ENCODE data around the gene TBC1D10B.

TBC1D10B gene

GRCh38 chr16:30401768-30402425, 31.6 kb upstream of the TBC1D10B start:
- Histone ChIP-seq H2BK12ac (ENCODE audit: low read length) (no peak overlapping the region), H3K18ac (ENCODE audit: low read length) (no peak overlapping the region)
- no CpG with 5 or more reads among the region's 8 CpGs for WGBS (ENCODE audit: extremely low coverage, insufficient coverage, insufficient read length)

DNA sequence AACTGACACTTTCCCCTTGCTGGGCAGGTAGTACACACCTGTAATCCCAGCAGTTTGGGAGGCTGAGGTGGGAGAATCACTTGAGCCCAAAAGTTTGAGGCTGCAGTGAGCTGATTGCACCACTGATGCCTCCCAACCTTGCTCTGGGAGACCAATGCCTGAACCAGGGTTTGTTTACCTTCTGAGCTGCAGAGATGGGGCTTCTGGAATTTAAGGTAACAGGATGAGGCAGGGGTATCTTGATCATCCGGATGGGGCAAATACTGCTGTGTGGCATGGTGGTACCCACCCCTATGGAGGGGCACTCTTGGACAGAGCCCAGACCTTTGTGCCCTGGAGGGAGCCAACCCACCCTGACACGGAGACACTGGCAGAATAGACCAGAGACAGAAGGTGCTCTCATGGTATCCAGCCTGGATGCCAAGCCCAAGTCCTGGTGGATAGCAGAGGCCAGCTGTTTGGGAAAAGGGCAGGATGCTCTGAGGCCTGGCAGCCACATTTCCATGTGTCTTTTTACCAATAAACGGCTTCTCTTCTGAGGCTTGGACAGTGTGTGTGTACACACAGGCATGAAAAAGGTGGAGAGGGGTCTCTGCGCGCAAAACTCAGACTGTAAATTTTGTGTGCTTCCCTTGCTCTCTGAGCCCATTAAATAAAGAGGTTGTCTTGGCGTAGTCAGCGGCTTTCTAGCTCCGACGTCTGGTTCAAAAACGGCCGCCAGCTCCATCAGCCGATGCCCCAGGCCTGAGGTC, 29.3 kb upstream of the TBC1D10B start:
- Histone ChIP-seq H3K4me2 (ENCODE audit: low read length) (peak overlapping the region; percentile 73), H3K14ac (ENCODE audit: low read length) (peak overlapping the region; percentile 34), H3K4ac (ENCODE audit: low read depth, low read length) (peak overlapping the region; percentile 5), H3K27ac (ENCODE audit: low read depth, low read length) (peak overlapping the region; percentile 100), H3K9ac (ENCODE audit: low read length) (peak overlapping the region; percentile 22), H3K4me3 (ENCODE audit: low read depth, low read length) (no peak overlapping the region), H2BK120ac (ENCODE audit: insufficient read depth, low read length, poor library complexity) (peak overlapping the region; percentile 73), H3K4me1 (ENCODE audit: control insufficient read depth in 1 of 2, insufficient read depth in 2 of 2, low read length in 2 of 2) (peaks cover 14 to 18% of the 10 kb centered on the region in 2 experiments), H2BK12ac (ENCODE audit: low read length) (peak overlapping the region; percentile 16), H2AFZ (ENCODE audit: insufficient read depth, low read length, poor library complexity) (peak overlapping the region; percentile 18), H3K79me1 (ENCODE audit: low read length) (peaks cover 27% of the 10 kb centered on the region), H3K23ac (ENCODE audit: low read length) (no peak overlapping the region), H3K36me3 (ENCODE audit: control insufficient read depth in 1 of 2, insufficient read depth in 2 of 2, low read length in 2 of 2) (peaks cover 19 to 20% of the 10 kb centered on the region in 2 experiments), H2AK5ac (ENCODE audit: low read length) (peak overlapping the region; percentile 5), H4K8ac (ENCODE audit: low read depth, low read length) (peak overlapping the region; percentile 8), H4K91ac (ENCODE audit: low read depth, low read length) (peak overlapping the region; percentile 71), H3K18ac (ENCODE audit: low read length) (peak overlapping the region; percentile 13), H3K79me2 (ENCODE audit: control insufficient read depth, insufficient read depth, low read length, poor library complexity) (peaks cover 14% of the 10 kb centered on the region), H3K9me3 (ENCODE audit: insufficient read depth, low read depth, low read length) (no peaks in the 10 kb centered on the region), H3K27me3 (ENCODE audit: insufficient read depth, low read length) (no peaks in the 10 kb centered on the region), H2BK5ac (ENCODE audit: low read depth, low read length, poor library complexity) (peak overlapping the region; percentile 24), H4K12ac (ENCODE audit: low read depth, low read length) (peak overlapping the region; percentile 9)
- no peak for DNase-seq
- WGBS (ENCODE audit: extremely low coverage, insufficient coverage, insufficient read length) = no CpG with 5 or more reads among the region's 12 CpGs

More at GRCh38 chr16:30401768-30402425, 31.6 kb upstream of the TBC1D10B start:
- H3K9ac ChIP-seq (ENCODE audit: low read length) = no peak overlapping the region
- peaks cover 18 to 19% of the 10 kb centered on the region in 2 experiments for H3K36me3 ChIP-seq (ENCODE audit: control insufficient read depth in 1 of 2, insufficient read depth in 2 of 2, low read length in 2 of 2)
- peaks cover 17% of the 10 kb centered on the region for H3K79me1 ChIP-seq (ENCODE audit: low read length)
- no peak overlapping the region for H3K14ac ChIP-seq (ENCODE audit: low read length)
- no peak overlapping the region for H2AFZ ChIP-seq (ENCODE audit: insufficient read depth, low read length, poor library complexity)
- peaks cover 2% of the 10 kb centered on the region for H3K79me2 ChIP-seq (ENCODE audit: control insufficient read depth, insufficient read depth, low read length, poor library complexity)
- H3K9me3 ChIP-seq (ENCODE audit: insufficient read depth, low read depth, low read length) = no peaks in the 10 kb centered on the region
- no peak overlapping the region for H4K12ac ChIP-seq (ENCODE audit: low read depth, low read length)
- H3K23ac ChIP-seq (ENCODE audit: low read length) = no peak overlapping the region
- DNase-seq = no peak
- no peak overlapping the region for H3K4ac ChIP-seq (ENCODE audit: low read depth, low read length)
- H3K4me2 ChIP-seq (ENCODE audit: low read length) = no peak overlapping the region
- peaks cover 13 to 16% of the 10 kb centered on the region in 2 experiments for H3K4me1 ChIP-seq (ENCODE audit: control insufficient read depth in 1 of 2, insufficient read depth in 2 of 2, low read length in 2 of 2)
- no peak overlapping the region for H4K91ac ChIP-seq (ENCODE audit: low read depth, low read length)
- H2AK5ac ChIP-seq (ENCODE audit: low read length) = no peak overlapping the region
- no peak overlapping the region for H2BK5ac ChIP-seq (ENCODE audit: low read depth, low read length, poor library complexity)
- no peak overlapping the region for H3K4me3 ChIP-seq (ENCODE audit: low read depth, low read length)
- no peak overlapping the region for H4K8ac ChIP-seq (ENCODE audit: low read depth, low read length)
- no peak overlapping the region for H3K27ac ChIP-seq (ENCODE audit: low read depth, low read length)
- no peaks in the 10 kb centered on the region for H3K27me3 ChIP-seq (ENCODE audit: insufficient read depth, low read length)
- H2BK120ac ChIP-seq (ENCODE audit: insufficient read depth, low read length, poor library complexity) = no peak overlapping the region

GRCh38 chr16:30398661-30399434, 28.6 kb upstream of the TBC1D10B start:
- no peak overlapping the region for H3K23ac ChIP-seq (ENCODE audit: low read length)
- H3K79me1 ChIP-seq (ENCODE audit: low read length) = peaks cover 32% of the 10 kb centered on the region
- H3K14ac ChIP-seq (ENCODE audit: low read length) = no peak overlapping the region
- peak overlapping the region; percentile 19 for H3K18ac ChIP-seq (ENCODE audit: low read length)
- H3K4me2 ChIP-seq (ENCODE audit: low read length) = no peak overlapping the region
- no peaks in the 10 kb centered on the region for H3K27me3 ChIP-seq (ENCODE audit: insufficient read depth, low read length)
- peaks cover 14 to 18% of the 10 kb centered on the region in 2 experiments for H3K4me1 ChIP-seq (ENCODE audit: control insufficient read depth in 1 of 2, insufficient read depth in 2 of 2, low read length in 2 of 2)
- H3K4ac ChIP-seq (ENCODE audit: low read depth, low read length) = no peak overlapping the region
- peak overlapping the region; percentile 26 for H3K4me3 ChIP-seq (ENCODE audit: low read depth, low read length)
- DNase-seq = no peak
- H3K79me2 ChIP-seq (ENCODE audit: control insufficient read depth, insufficient read depth, low read length, poor library complexity) = peaks cover 19% of the 10 kb centered on the region
- H3K9ac ChIP-seq (ENCODE audit: low read length) = no peak overlapping the region
- H3K9me3 ChIP-seq (ENCODE audit: insufficient read depth, low read depth, low read length) = no peaks in the 10 kb centered on the region
- no peak overlapping the region for H2AFZ ChIP-seq (ENCODE audit: insufficient read depth, low read length, poor library complexity)
- H4K12ac ChIP-seq (ENCODE audit: low read depth, low read length) = peak overlapping the region; percentile 5
- peak overlapping the region; percentile 71 for H4K91ac ChIP-seq (ENCODE audit: low read depth, low read length)
- WGBS (ENCODE audit: extremely low coverage, insufficient coverage, insufficient read length) = no CpG with 5 or more reads among the region's 23 CpGs
- no peak overlapping the region for H4K8ac ChIP-seq (ENCODE audit: low read depth, low read length)
- peak overlapping the region; percentile 100 for H3K27ac ChIP-seq (ENCODE audit: low read depth, low read length)
- no peak overlapping the region for H2BK120ac ChIP-seq (ENCODE audit: insufficient read depth, low read length, poor library complexity)
- H2BK5ac ChIP-seq (ENCODE audit: low read depth, low read length, poor library complexity) = no peak overlapping the region
- peaks cover 19 to 20% of the 10 kb centered on the region in 2 experiments for H3K36me3 ChIP-seq (ENCODE audit: control insufficient read depth in 1 of 2, insufficient read depth in 2 of 2, low read length in 2 of 2)
- H2AK5ac ChIP-seq (ENCODE audit: low read length) = peak overlapping the region; percentile 4
- H2BK12ac ChIP-seq (ENCODE audit: low read length) = peak overlapping the region; percentile 4

Data from trophoblast cell (in vitro differentiated cells and primary cell).